NCI-H1694 treated with DMSO at 0.1 percent for 48 hours (cell line): ENCODE results near the gene RUNX1.
"Not testable (repeated sequence)": the region's sequence is repeated elsewhere in the genome, so short reads cannot be mapped to it uniquely, and the experiment has no call there.

Experiments
- DNase-seq: peaks from one replicate; lab custom pipeline; 2025; lab: John Stamatoyannopoulos, UW

The RUNX1 gene

GRCh38 chr21:34806423-34806822 is 242.7 kb downstream of the RUNX1 start:
- no peak for DNase-seq

GRCh38 chr21:34805157-34805556 is 243.9 kb downstream of the RUNX1 start:
- DNase-seq = no peak

- not testable (repeated sequence) for DNase-seq
These were observed 244.5 kb downstream of the RUNX1 start for GRCh38 chr21:34804584-34804983.

GRCh38 chr21:34803782-34804370 is 245.2 kb downstream of the RUNX1 start:
- no peak for DNase-seq

DNA sequence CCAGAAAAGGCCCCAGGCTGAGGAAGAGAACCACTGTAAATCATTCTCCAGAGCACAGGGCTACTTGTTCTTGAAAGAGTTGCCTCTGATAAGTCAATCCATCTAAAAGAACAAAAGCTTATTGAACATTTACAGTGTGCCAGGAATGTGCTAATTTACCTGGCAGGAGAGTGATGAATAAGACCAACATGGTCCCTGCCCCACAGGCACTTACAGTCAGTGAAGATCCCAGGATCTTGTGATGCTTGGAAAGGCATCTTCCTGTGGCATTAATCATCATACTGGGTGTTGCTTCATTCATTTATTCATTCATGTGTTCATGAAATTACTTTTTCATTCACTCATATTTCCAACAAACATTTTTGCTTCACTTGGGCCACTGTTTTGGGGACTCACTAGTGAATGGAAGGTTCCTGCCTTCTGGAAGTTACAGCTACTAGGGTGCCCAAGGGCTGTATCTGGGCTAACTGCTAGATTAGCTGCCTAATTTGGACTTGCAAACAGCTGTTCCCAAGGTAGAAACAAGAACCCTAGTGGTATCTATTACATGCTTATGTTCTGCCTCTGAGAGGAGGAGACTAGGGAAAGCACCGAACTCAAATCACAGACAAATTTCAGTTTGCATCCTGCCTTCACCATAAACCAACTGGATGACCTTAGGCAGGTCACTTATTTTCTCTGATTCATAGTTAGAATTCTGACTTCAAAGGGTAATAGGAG is 246.8 kb downstream of the RUNX1 start:
- DNase-seq = no peak

GRCh38 chr21:34801519-34802132 is 247.5 kb downstream of the RUNX1 start:
- peak; percentile 45 for DNase-seq

DNA sequence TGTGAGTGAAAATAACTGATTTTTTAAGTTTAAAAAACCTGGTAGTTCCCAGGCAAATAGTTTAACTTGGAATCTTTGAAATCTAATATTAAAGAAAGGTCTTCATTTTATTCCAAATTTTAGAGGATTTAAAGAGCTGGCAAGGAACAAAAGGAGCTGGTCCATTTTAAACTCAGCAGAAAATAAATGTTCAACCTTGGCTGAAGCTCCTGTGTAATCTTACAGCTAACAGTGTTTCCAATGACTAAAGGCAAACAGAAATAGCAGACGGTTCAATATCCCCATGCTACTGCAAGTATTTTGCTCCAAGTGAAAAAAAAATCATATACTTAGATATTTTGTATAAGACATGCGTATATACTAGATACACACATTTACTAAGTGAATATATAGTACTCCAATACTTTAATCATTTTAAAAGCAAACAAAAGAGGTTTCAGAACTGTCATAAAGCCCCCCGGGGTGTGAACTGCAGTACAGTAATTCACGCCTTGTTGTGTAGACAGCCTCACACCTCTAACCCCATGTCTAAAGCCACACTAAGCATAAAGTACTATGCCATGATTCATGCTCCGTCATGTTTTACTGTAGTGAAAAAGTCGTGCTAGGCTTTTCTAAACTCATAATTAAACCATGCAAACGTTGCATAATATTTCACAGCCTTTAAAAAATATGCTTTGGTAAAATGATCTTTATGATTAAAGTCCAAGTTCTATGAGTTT is 248.1 kb downstream of the RUNX1 start:
- no peak for DNase-seq

DNA sequence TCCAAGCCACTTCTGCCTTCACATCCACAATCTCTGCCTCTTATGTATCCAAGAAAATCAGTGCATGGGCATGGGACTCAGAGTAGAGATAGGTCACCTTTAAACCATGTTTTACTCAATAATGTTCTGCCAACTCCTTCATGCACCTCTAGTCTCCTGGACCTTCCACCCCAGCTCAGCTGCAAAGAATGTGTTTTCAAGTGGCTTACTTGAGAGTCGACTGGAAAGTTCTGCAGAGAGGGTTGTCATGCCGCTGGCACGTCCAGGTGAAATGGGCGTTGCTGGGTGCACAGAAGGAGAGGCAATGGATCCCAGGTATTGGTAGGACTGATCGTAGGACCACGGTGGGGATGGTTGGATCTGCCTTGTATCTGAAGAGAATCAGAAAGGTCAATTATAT is 250.0 kb downstream of the RUNX1 start:
- DNase-seq = no peak

- no peak for DNase-seq
These were observed 251.1 kb downstream of the RUNX1 start for GRCh38 chr21:34797921-34798535.

GRCh38 chr21:34797201-34797525 is 251.9 kb downstream of the RUNX1 start:
- no peak for DNase-seq

- no peak for DNase-seq
These were observed 252.4 kb downstream of the RUNX1 start for GRCh38 chr21:34796518-34797200.

DNA sequence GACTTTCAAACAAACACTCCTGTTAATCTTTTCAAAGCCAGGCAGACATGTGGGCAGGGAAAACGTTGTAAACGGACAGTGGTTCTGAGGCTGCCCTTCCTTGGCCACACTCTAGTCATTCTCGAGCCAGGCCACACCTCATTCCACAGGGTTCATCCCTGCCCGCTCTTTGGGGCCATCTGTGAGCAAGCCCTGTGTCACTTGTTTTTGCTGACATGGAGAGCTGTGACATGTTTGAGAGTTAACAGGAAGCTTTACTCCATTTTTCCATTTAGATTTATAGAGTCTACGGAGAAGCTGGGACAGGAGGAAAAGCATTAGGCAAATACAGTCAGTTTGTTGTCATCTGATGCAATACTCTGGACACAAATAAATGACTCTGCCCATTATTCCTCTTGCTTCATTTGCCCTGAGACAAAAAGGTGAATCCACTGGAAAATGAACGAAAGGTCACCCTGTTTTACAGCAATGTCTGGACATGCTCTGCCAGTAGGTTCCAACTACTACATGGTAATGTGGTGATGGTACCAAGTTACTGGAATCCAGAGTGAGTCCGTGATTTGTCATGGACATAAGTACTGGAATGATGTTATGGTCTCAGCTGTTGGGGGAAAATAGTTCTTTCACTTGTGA is 253.4 kb downstream of the RUNX1 start:
- DNase-seq = no peak

GRCh38 chr21:34795175-34795547 is 253.9 kb downstream of the RUNX1 start:
- no peak for DNase-seq

GRCh38 chr21:34794686-34795085 is 254.4 kb downstream of the RUNX1 start:
- no peak for DNase-seq

GRCh38 chr21:34793471-34793870 is 255.6 kb downstream of the RUNX1 start:
- DNase-seq = no peak

- peak; percentile 91 for DNase-seq
These were observed 256.5 kb downstream of the RUNX1 start for GRCh38 chr21:34792504-34793089.

DNA sequence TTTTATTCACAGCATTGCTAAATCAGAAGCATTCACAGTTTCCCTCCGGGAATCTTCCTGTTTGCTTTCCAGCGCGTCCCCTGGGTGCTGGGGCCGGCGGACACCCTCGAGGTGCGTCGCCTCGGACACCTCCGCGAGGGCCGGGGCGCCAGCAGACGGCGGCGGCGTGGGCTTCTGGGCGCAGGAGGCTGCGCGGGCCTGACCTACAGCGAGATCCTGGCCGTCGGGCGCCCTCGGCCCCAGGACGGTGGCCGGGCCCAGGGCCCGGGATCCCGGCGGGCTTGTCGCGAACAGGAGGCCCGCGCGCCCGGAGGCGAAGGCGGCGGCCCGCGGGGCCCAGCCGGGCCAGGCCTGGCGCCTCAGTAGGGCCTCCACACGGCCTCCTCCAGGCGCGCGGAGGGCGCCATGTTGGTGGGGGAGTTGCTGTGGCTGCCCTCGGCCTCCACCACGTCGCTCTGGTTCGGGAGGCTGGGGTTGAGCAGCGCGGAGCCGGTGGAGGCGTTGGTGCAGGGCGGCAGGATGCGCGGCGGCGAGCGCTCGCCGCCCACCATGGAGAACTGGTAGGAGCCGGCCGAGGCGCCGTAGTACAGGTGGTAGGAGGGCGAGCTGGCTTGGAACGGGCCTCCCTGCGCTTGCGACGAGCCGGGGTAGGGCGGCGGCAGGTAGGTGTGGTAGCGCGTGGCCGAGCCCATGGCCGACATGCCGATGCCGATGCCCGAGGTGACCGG is 257.2 kb downstream of the RUNX1 start:
- no peak for DNase-seq

DNA sequence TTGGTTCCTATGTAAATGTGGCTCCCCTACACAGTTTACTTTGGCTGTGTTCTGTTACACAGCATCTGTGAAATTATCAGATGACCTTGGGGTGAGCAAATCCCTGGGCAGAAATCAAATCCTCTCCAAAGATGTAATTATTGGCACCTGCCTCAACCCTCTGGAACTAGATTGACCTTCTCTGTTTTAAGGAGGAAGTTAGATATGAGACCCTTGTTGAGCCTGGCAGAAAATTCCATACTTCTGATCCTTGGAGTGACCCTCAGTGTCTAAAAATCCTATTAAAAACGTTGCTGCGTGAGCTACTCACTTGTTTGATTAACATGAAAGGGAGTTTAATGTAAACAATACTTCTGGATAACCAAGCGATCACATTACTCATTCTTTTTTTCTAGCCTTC is 258.3 kb downstream of the RUNX1 start:
- DNase-seq = no peak

GRCh38 chr21:34790341-34790740 is 258.8 kb downstream of the RUNX1 start:
- no peak for DNase-seq

GRCh38 chr21:34788879-34789278 is 260.2 kb downstream of the RUNX1 start:
- no peak for DNase-seq
